Neural cell (in vitro differentiated cells): ENCODE results near the gene KDM3B. TPM values are rescaled to one million over a fixed set of nuclear protein-coding genes. Genes with fewer than 3 reads are reported as not detected.

ENCODE experiments used
- H2AFZ ChIP-seq: fragments of 200-600, 300-800 bp; sonication (generic), shearing (Covaris generic); 2 replicates; pipeline ENCODE4 v1.6.0; 2014; ENCODE audit warnings: low read depth, mild to moderate bottlenecking, antibody characterized with exemption, low read length, moderate library complexity
- H3F3A ChIP-seq: fragments of 200-600 bp; shearing (Covaris generic); 2 replicates; pipeline ENCODE4 v1.6.1; 2016; ENCODE audit warnings: mild to moderate bottlenecking, moderate library complexity, mixed read lengths, antibody characterized with exemption, low read length; ENCODE audit not compliant: insufficient read depth, poor library complexity, severe bottlenecking
- H3K27ac ChIP-seq: fragments of 200-600, 300-800 bp; sonication (generic), shearing (Covaris generic); 2 replicates; pipeline ENCODE4 v1.5.1; 2014; ENCODE audit warnings: mild to moderate bottlenecking, low read length, moderate library complexity
- H3K27me3 ChIP-seq: fragments of 300-800, 200-600 bp; sonication (generic), shearing (Covaris generic); 2 replicates; pipeline ENCODE4 v1.6.0; 2014; ENCODE audit warnings: mild to moderate bottlenecking, low read depth, low read length, moderate library complexity; ENCODE audit not compliant: insufficient read depth
- H3K36me3 ChIP-seq: fragments of 300-800, 200-600 bp; sonication (generic), shearing (Covaris generic); 2 replicates; pipeline ENCODE4 v1.5.1; 2014; ENCODE audit warnings: mild to moderate bottlenecking, antibody characterized with exemption, low read length, moderate library complexity; ENCODE audit not compliant: insufficient read depth
- H3K4me2 ChIP-seq: fragments of 300-800, 200-600 bp; sonication (generic), shearing (Covaris generic); 2 replicates; pipeline ENCODE4 v1.6.0; 2014; ENCODE audit warnings: mild to moderate bottlenecking, low read length
- H3K4me3 ChIP-seq: fragments of 300-800, 200-600 bp; sonication (generic), shearing (Covaris generic); 2 replicates; pipeline ENCODE4 v1.5.1; 2014; ENCODE audit warnings: mild to moderate bottlenecking, low read length, moderate library complexity
- H3K79me2 ChIP-seq: fragments of 200-600 bp; shearing (Covaris generic); replicated peaks from 2 replicates; pipeline ENCODE4 v1.6.0; 2014; ENCODE audit warnings: mild to moderate bottlenecking, low read length, moderate library complexity; ENCODE audit not compliant: insufficient read depth
- H3K9ac ChIP-seq: fragments of 300-800, 200-600 bp; sonication (generic), shearing (Covaris generic); 2 replicates; pipeline ENCODE4 v1.6.1; 2016; ENCODE audit warnings: mild to moderate bottlenecking, low read length, mixed read lengths
- H3K9me2 ChIP-seq: fragments of 200-600 bp; shearing (Covaris generic); 2 replicates; pipeline ENCODE4 v1.6.1; 2016; ENCODE audit warnings: mild to moderate bottlenecking, low read length, mixed read lengths; ENCODE audit not compliant: insufficient read depth
- H3K9me3 ChIP-seq: fragments of 200-600, 300-800 bp; sonication (generic), shearing (Covaris generic); 2 replicates; pipeline ENCODE4 v1.6.1; 2016; ENCODE audit warnings: mild to moderate bottlenecking, mixed run types, low read length, moderate library complexity, mixed read lengths
- H4K20me1 ChIP-seq: fragments of 200-600 bp; shearing (Covaris generic); 2 replicates; pipeline ENCODE4 v1.6.1; 2016; ENCODE audit warnings: mild to moderate bottlenecking, mixed run types; ENCODE audit not compliant: insufficient read depth
- CTCF ChIP-seq: fragments of 450-650 bp; IDR thresholded peaks from 2 replicates; pipeline ENCODE4 v1.5.1; 2014; ENCODE audit warnings: antibody characterized with exemption, mild to moderate bottlenecking, moderate library complexity; ENCODE audit not compliant: poor library complexity, severe bottlenecking
- EP300 ChIP-seq: fragments of 450-650 bp; conservative IDR thresholded peaks from 2 replicates; pipeline ENCODE4 v1.6.1; 2014; ENCODE audit warnings: antibody characterized with exemption, mild to moderate bottlenecking, moderate library complexity; ENCODE audit not compliant: poor library complexity, severe bottlenecking
- EZH2 ChIP-seq: fragments of 200-600, 300-800 bp; shearing (Covaris generic), sonication (generic); IDR thresholded peaks from 2 replicates; pipeline ENCODE4 v1.6.1; 2014; ENCODE audit warnings: antibody characterized with exemption, low read length, borderline replicate concordance, mild to moderate bottlenecking; ENCODE audit not compliant: insufficient read depth, poor library complexity, severe bottlenecking
- MXI1 ChIP-seq: fragments of 450-650 bp; conservative IDR thresholded peaks from 2 replicates; pipeline ENCODE4 v1.6.1; 2014; ENCODE audit warnings: antibody characterized with exemption, mild to moderate bottlenecking; ENCODE audit not compliant: poor library complexity, severe bottlenecking
- POLR2AphosphoS5 ChIP-seq: IDR thresholded peaks from 2 replicates; pipeline ENCODE4 v1.6.1; 2012
- RAD21 ChIP-seq: fragments of 450-650 bp; conservative IDR thresholded peaks from 2 replicates; pipeline ENCODE4 v1.6.1; 2014; ENCODE audit warnings: antibody characterized with exemption, mild to moderate bottlenecking, moderate library complexity
- REST ChIP-seq: IDR thresholded peaks from 2 replicates; pipeline ENCODE4 v1.6.1; 2012; ENCODE audit warnings: borderline replicate concordance
- SMC3 ChIP-seq: fragments of 450-650 bp; conservative IDR thresholded peaks from 2 replicates; pipeline ENCODE4 v1.6.1; 2014; ENCODE audit warnings: antibody characterized with exemption, mild to moderate bottlenecking, moderate library complexity; ENCODE audit not compliant: poor library complexity
- TAF1 ChIP-seq: IDR thresholded peaks from 2 replicates; pipeline ENCODE4 v1.6.1; 2012; ENCODE audit warnings: low read depth
- polyA plus RNA-seq: library from polyadenylated mRNA; depleted of rRNA; stranded (reverse); fragments of >200 nt; gene quantifications from 2 replicates; pipeline ENCODE4 v1.2.3, GENCODE V29; 2014

The KDM3B gene
- polyA plus RNA-seq, 1 donor from 2014 or later: 58.7 TPM

- Histone ChIP-seq H3K27ac (no peak overlapping the region), H3K79me2 (peaks cover 35% of the 10 kb centered on the region), H3K9me3 (no peaks in the 10 kb centered on the region), H3K9me2 (no peaks in the 10 kb centered on the region), H2AFZ (no peak overlapping the region), H3K4me3 (no peak overlapping the region), H3K4me2 (no peak overlapping the region), H4K20me1 (no peaks in the 10 kb centered on the region), H3K27me3 (no peaks in the 10 kb centered on the region), H3F3A (no peaks in the 10 kb centered on the region), H3K36me3 (peaks cover 5% of the 10 kb centered on the region), H3K9ac (no peak overlapping the region)
- TF ChIP-seq RAD21 (no peak), EP300 (no peak), POLR2AphosphoS5 (no peak), MXI1 (no peak), TAF1 (no peak), SMC3 (no peak), REST (no peak)
These were observed 968 bp upstream of the KDM3B start for GRCh38 chr5:138351517-138351916.

- peak overlapping the region; percentile 96 for H3K4me2 ChIP-seq
- H3K79me2 ChIP-seq: peaks cover 48% of the 10 kb centered on the region
- peak overlapping the region; percentile 85 for H2AFZ ChIP-seq
- no peak for TF ChIP-seq SMC3
- TF ChIP-seq EZH2: no peak
- TF ChIP-seq EP300: peak; percentile 2
- peak; percentile 7 for TF ChIP-seq REST
- TF ChIP-seq POLR2AphosphoS5: peak; percentile 68
- peak; percentile 36 for TF ChIP-seq MXI1
- peak; percentile 51 for TF ChIP-seq CTCF
- no peak for TF ChIP-seq TAF1
- TF ChIP-seq RAD21: no peak
- H3K27ac ChIP-seq: peak overlapping the region; percentile 79
- H4K20me1 ChIP-seq: no peaks in the 10 kb centered on the region
- H3K4me3 ChIP-seq: peak overlapping the region; percentile 100
- H3K9me2 ChIP-seq: no peaks in the 10 kb centered on the region
- H3K36me3 ChIP-seq: peaks cover 5% of the 10 kb centered on the region
- peak overlapping the region; percentile 92 for H3K9ac ChIP-seq
- no peaks in the 10 kb centered on the region for H3F3A ChIP-seq
- no peaks in the 10 kb centered on the region for H3K9me3 ChIP-seq
- H3K27me3 ChIP-seq: no peaks in the 10 kb centered on the region
These were observed 456 bp downstream of the KDM3B start for GRCh38 chr5:138352722-138353559.
